MM.1S (cell line): Measurements from ENCODE around the gene PPP1R26.

Experiments used
- EZH2 ChIP-seq: fragments of 300-600 bp; sonication (generic); optimal IDR thresholded peaks from 2 replicates; pipeline ENCODE3; 2017; ENCODE audit warnings: low read depth, mild to moderate bottlenecking, antibody characterized with exemption, low read length, mixed read lengths
- EZH2phosphoT487 ChIP-seq: fragments of 300-600 bp; sonication (generic); IDR thresholded peaks from 2 replicates; pipeline ENCODE4 v1.6.1; 2018; ENCODE audit warnings: antibody characterized with exemption, low read length
- TF ChIP-seq, protein P1 (sequence below): fragments of 300-600 bp; sonication (generic); IDR thresholded peaks from 2 replicates; pipeline ENCODE4 v1.5.1; 2016; ENCODE audit warnings: antibody characterized with exemption, low read length, mixed read lengths

DNA sequence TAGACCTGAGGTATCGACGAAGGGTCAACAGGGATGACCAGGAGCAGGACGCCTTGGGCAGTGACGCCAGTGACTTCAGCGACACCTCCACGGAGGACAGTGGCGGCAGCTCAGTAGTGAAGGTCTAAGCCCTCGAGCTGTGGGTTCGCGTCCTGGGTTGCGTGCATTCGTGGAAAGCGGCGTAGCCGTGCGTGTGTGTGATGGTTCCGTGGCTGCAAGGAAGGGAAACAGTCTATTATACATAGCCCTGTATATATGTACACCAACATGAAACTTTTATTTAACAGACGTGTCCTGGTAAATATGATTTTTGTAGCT is 8.4 kb downstream of the PPP1R26 start:
- TF ChIP-seq, protein P1, sequence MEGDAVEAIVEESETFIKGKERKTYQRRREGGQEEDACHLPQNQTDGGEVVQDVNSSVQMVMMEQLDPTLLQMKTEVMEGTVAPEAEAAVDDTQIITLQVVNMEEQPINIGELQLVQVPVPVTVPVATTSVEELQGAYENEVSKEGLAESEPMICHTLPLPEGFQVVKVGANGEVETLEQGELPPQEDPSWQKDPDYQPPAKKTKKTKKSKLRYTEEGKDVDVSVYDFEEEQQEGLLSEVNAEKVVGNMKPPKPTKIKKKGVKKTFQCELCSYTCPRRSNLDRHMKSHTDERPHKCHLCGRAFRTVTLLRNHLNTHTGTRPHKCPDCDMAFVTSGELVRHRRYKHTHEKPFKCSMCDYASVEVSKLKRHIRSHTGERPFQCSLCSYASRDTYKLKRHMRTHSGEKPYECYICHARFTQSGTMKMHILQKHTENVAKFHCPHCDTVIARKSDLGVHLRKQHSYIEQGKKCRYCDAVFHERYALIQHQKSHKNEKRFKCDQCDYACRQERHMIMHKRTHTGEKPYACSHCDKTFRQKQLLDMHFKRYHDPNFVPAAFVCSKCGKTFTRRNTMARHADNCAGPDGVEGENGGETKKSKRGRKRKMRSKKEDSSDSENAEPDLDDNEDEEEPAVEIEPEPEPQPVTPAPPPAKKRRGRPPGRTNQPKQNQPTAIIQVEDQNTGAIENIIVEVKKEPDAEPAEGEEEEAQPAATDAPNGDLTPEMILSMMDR, result no peak
- no peak for TF ChIP-seq EZH2
- TF ChIP-seq EZH2phosphoT487, result no peak
